Measurements from ENCODE around the gene RPL6. TPM values are rescaled to one million over a fixed set of nuclear protein-coding genes. Genes with fewer than 3 reads are reported as not detected.
A peak's percentile ranks its signal among the peaks of the same experiment; 100 is the strongest.

Gene RPL6
- total and polyA plus RNA-seq, 9 of the 15 experiments (the other 6 are each of a cell fraction or from before 2014, with no cell fraction given) = 1,519 to 3,103 (median 2,396) TPM

DNA sequence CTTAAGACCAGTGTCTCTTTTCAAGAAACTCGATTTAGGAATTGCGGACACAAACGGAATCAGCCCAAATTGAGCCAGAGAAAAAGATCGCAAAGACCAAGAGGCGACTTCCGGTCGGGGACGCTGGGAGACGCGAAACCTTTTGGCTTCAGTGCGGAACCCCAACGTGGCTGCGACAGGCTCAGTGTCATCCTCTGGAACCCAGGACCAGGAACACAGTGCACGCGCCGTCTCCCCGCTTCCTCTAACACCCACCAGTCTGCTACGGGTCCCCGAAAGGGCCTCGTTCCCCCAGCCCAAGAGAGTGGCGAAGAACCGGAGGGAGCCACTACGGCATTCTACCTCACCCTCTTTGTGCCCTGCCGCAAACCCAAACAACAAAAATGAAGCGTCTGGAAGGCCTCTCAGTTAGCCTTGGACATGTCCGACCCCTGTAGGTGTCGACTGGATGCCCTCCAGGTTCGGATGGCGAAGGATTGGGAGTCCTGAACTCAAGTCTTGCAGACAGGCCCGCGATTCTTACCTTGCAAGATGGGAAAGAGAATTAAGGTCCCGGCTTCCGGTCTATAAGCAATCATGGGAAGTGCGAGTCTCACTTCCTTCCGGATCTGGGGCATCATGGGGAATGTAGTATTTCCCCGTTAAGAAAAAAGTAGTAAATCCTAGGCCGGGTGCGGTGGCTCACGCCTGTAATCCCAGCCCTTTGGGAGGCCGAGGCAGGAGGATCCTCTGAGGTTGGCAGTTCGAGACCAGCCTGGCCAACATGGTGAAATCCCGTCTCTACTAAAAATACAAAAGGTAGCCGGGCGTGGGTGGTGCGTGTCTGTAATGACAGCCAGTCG, at the start of gene RPL6 (continued):
- TF ChIP-seq TFAM (CRISPR knock-in tag; conservative IDR thresholded peaks at IDR 0.05) = no peak
- TF ChIP-seq FOXP1 (CRISPR knock-in tag; IDR thresholded peaks at IDR 0.05) = no peak; the same call in 1 of the 2 replicates
- peak; percentile 66 for TF ChIP-seq HDAC2 (IDR thresholded peaks at IDR 0.05)
- TF ChIP-seq ZNF347 (CRISPR knock-in tag; IDR thresholded peaks at IDR 0.05; ENCODE audit: low read depth) = no peak
- no peak for TF ChIP-seq NFE2 (IDR thresholded peaks at IDR 0.05; ENCODE audit: low read depth)
- TF ChIP-seq ZNF511 (CRISPR knock-in tag; IDR thresholded peaks at IDR 0.05) = no peak
- peak in 1 of 2 experiments; percentile 52; a peak in 1 of 3 replicates for TF ChIP-seq CBX3 (IDR thresholded peaks at IDR 0.05; ENCODE audit: borderline replicate concordance in 1 of 2, low read length in 2 of 2)
- TF ChIP-seq POLR2G (IDR thresholded peaks at IDR 0.05; ENCODE audit: low read depth, low read length) = peak; percentile 85
- no peak for TF ChIP-seq CBX5 (IDR thresholded peaks at IDR 0.05; ENCODE audit: borderline replicate concordance, low read depth)
- TF ChIP-seq IFI16 (CRISPR knock-in tag; IDR thresholded peaks at IDR 0.05) = no peak
- TF ChIP-seq SLC30A9 (CRISPR knock-in tag; IDR thresholded peaks at IDR 0.05) = no peak
- 0 out of 2 replicates have a peak, but pooled peaks have one; percentile 13 for TF ChIP-seq EGR1 (conservative IDR thresholded peaks at IDR 0.05)
- TF ChIP-seq, protein P1, sequence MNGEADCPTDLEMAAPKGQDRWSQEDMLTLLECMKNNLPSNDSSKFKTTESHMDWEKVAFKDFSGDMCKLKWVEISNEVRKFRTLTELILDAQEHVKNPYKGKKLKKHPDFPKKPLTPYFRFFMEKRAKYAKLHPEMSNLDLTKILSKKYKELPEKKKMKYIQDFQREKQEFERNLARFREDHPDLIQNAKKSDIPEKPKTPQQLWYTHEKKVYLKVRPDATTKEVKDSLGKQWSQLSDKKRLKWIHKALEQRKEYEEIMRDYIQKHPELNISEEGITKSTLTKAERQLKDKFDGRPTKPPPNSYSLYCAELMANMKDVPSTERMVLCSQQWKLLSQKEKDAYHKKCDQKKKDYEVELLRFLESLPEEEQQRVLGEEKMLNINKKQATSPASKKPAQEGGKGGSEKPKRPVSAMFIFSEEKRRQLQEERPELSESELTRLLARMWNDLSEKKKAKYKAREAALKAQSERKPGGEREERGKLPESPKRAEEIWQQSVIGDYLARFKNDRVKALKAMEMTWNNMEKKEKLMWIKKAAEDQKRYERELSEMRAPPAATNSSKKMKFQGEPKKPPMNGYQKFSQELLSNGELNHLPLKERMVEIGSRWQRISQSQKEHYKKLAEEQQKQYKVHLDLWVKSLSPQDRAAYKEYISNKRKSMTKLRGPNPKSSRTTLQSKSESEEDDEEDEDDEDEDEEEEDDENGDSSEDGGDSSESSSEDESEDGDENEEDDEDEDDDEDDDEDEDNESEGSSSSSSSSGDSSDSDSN (IDR thresholded peaks at IDR 0.05; ENCODE audit: borderline replicate concordance in 1 of 2, low read depth in 2 of 2, low read length in 2 of 2) = no peak
- TF ChIP-seq, protein P2, sequence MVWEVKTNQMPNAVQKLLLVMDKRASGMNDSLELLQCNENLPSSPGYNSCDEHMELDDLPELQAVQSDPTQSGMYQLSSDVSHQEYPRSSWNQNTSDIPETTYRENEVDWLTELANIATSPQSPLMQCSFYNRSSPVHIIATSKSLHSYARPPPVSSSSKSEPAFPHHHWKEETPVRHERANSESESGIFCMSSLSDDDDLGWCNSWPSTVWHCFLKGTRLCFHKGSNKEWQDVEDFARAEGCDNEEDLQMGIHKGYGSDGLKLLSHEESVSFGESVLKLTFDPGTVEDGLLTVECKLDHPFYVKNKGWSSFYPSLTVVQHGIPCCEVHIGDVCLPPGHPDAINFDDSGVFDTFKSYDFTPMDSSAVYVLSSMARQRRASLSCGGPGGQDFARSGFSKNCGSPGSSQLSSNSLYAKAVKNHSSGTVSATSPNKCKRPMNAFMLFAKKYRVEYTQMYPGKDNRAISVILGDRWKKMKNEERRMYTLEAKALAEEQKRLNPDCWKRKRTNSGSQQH (CRISPR knock-in tag; IDR thresholded peaks at IDR 0.05) = no peak; the same call in 1 of the 2 replicates
- TF ChIP-seq ZNF764 (CRISPR knock-in tag; IDR thresholded peaks at IDR 0.05; ENCODE audit: low read depth) = no peak
- TF ChIP-seq GATAD2B (IDR thresholded peaks at IDR 0.05; ENCODE audit: borderline replicate concordance) = 0 out of 2 replicates have a peak, but pooled peaks have one; percentile 28
- no peak for TF ChIP-seq MED1 (CRISPR knock-in tag; IDR thresholded peaks at IDR 0.05; ENCODE audit: borderline replicate concordance)
- no peak for TF ChIP-seq SMARCC2 (IDR thresholded peaks at IDR 0.05; ENCODE audit: low read depth)
- 0 out of 2 replicates have a peak, but pooled peaks have one; percentile 35 for TF ChIP-seq FOXP4 (CRISPR knock-in tag; IDR thresholded peaks at IDR 0.05; ENCODE audit: borderline replicate concordance)
- TF ChIP-seq RBM34 (IDR thresholded peaks at IDR 0.05; ENCODE audit: borderline replicate concordance, insufficient read depth, low read length) = no peak
- no peak for TF ChIP-seq RBM15 (IDR thresholded peaks at IDR 0.05; ENCODE audit: insufficient read depth, low read length)
- no peak for TF ChIP-seq ZNF408 (CRISPR knock-in tag; IDR thresholded peaks at IDR 0.05; ENCODE audit: low read depth)

Data from K562 (cell line).